ENCODE measurements around the gene ANKRA2. TPM values are rescaled to one million over a fixed set of nuclear protein-coding genes. Genes with fewer than 3 reads are reported as not detected.

The ANKRA2 gene
- total and polyA plus RNA-seq, 9 of the 15 experiments (the other 6 are each of a cell fraction or from before 2014, with no cell fraction given): 7.9 to 28.7 (median 12.8) TPM

GRCh38 chr5:73591102-73591695, 25.8 kb upstream of the ANKRA2 start (continued):
- peak; percentile 85 for TF ChIP-seq DEAF1 (CRISPR knock-in tag; IDR thresholded peaks at IDR 0.05)
- TF ChIP-seq HLTF (IDR thresholded peaks at IDR 0.05): no peak
- peak; percentile 87 for TF ChIP-seq SMC3 (conservative IDR thresholded peaks at IDR 0.05; ENCODE audit: insufficient read depth, low read depth, low read length)
- TF ChIP-seq MCM3 (IDR thresholded peaks at IDR 0.05): no peak
- TF ChIP-seq ZBTB11 (CRISPR knock-in tag; IDR thresholded peaks at IDR 0.05): no peak
